ENCODE data around the gene SYNE1.

Gene SYNE1

DNA sequence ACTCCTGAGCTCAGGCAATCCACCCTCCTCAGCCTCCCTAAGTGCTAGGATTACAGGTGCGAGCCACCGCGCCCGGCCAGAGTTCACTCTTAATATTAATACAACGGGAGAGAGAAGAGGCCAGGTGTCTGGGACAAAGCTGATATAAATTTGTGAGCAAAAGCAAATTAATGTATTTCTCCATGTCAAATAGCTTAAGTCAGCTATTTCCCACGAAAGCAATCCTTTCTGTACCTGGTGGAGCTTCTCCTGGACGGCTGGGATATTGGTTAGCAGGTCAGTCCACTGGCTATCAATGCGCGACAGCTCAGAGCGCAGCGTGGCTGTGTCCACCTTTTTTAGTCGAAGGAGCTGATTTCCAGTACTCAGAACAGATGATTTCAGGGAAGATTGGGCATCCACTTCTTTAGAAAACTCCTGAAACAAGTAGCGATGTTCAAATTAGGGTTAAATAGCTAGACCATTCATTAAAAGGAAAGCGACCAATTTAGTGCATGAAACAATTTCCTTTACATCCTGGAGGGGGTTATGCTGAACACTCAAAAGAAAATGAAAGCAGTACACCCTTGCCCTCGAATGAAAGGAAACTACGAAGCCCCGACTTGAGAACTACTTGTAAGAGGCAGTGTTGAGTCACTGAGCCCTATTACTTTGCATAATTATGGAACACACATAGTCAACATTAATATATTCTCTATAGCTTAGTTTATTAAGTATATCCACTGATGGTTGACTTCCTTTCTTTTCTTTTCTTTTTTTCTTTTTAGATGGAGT is 403.4 kb downstream of the SYNE1 start:
- no peak for DNase-seq (ENCODE audit: low read depth)

- DNase-seq (ENCODE audit: low read depth) = no peak
Measured at GRCh38 chr6:152232501-152233151, 404.5 kb downstream of the SYNE1 start.

- DNase-seq (ENCODE audit: low read depth) = no peak
Measured at GRCh38 chr6:152229330-152229729, 407.8 kb downstream of the SYNE1 start.

DNA sequence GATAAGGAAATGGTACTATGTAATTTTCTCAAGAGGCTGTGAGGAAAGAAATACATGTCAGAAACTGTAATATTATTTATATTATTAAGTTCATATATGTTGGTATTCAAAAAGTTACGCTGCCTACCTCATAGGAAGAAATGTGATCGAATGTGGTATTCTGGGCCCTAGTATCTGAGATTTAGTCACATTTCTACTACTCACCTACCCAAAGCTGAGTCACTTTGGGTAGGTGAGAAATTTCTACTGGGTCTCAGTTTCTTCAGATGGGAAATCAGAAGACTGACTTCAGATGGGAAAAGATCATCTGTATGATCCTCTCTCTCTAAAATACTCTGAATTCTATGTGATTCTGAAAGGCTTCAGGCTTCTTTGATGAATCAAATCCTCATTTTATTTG is 411.0 kb downstream of the SYNE1 start:
- no peak for DNase-seq (ENCODE audit: low read depth)

- no peak for DNase-seq (ENCODE audit: low read depth)
Measured at GRCh38 chr6:152225241-152225934, 411.8 kb downstream of the SYNE1 start.

GRCh38 chr6:152223636-152224035 is 413.5 kb downstream of the SYNE1 start:
- no peak for DNase-seq (ENCODE audit: low read depth)

GRCh38 chr6:152221806-152222628 is 415.1 kb downstream of the SYNE1 start:
- DNase-seq (ENCODE audit: low read depth) = no peak

DNA sequence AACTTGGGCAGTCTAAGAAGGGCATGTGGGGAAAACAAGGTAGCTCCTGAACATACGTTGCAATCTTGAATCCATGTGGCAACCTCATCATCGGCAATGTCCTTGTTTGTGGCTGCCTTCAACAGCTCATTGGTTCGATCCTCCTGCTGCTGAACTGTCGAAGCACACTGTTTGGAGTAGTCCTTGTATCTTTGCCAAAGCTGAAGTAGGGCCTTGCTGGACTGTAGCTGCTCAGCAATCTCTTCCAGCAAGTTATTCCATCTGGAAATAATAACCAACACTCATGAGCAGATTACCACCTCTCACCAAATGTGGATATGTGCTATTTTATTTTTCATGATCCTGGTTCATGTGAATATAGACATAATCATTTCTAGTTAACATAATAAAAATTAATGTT is 416.4 kb downstream of the SYNE1 start:
- no peak for DNase-seq (ENCODE audit: low read depth)

DNA sequence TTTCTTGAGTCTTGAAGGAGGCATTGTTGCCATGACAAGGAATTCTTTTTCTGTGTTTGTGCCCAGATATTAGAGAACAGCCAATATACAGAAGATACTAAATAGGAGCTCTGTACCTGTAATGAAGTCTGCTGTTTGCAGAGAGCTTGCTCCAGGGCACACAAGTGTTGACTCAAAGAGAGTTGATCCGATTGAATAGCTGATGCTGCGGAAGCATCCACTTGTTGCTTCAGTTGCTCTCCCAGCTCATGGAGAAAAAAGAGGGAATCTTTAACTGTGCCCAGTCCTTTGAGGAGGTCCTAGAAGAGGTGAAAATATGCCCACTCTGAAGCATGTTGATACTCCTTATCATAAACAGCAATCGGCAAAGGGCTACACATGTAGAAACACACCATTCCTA is 418.3 kb downstream of the SYNE1 start:
- no peak for DNase-seq (ENCODE audit: low read depth)

DNA sequence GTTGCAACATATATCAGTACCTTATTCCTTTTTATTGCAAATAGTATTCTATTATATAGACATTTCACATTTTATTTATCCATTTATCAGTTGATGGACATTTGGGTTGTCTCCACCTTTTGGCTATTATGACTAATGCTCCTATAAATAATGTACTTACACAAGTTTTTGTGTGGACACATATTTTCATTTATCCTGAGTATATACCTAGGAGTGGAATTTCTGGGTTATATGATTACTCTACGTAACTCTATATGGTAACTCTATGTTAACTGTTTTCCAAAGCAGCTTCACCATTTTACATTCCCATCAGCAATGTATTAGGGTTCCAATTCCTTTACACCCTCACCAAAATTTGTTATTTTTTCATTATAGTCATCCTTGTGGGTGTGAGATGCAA is 424.7 kb downstream of the SYNE1 start:
- DNase-seq (ENCODE audit: low read depth) = no peak

DNA sequence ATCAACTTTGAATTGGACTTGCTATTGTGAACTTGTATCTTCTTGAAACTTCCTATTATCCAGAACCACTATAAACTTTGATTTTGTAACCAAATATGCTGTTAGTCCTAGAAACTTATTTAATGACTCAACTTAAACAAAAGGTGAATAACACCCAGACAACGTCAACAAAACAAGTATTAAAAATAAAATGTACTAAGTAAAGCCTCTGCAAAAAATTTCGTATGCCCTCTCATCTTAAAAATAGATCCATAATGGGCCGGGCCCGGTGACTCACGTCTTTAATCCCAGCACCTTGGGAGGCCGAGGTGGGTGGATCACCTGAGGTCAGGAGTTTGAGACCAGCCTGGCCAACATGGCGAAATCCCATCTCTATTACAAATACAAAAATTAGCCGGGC is 428.0 kb downstream of the SYNE1 start:
- no peak for DNase-seq (ENCODE audit: low read depth)

GRCh38 chr6:152207915-152208714 is 429.0 kb downstream of the SYNE1 start:
- DNase-seq (ENCODE audit: low read depth) = no peak

DNA sequence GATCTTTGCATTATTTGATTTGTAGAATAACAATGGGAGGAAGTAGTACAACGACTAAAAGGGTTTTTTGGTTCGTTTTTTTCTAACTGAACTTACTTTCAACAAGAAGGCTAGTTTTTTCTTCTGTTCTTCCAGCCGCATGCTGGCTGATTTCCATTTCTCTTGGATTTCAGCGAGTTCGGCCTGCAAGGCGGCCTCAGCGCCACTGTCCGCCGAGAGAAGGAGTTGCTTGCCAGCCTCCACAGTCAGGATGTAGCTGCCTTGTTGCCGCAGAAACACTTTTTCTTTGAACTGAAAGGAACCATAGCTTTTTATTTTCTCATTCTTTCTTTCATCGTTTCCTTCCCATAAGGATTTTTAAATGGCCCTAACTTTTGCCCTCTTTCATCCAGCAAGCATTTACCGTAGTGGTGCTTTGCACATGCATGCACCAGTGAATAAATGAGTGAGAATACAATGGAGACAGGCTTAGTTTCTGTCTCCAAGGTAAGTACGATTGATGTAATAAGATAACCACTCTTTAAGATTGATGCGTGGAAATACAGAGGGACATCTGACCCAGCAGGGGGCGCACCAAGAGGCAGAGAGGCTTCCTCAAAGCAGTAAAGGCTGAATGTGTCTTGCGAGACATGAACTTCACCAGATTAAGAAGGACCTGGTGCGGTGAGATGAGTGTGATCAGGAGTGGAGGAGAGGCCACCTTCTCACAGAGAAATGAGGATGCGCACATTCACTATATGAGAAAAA is 430.9 kb downstream of the SYNE1 start:
- DNase-seq (ENCODE audit: low read depth) = peak; percentile 14

DNA sequence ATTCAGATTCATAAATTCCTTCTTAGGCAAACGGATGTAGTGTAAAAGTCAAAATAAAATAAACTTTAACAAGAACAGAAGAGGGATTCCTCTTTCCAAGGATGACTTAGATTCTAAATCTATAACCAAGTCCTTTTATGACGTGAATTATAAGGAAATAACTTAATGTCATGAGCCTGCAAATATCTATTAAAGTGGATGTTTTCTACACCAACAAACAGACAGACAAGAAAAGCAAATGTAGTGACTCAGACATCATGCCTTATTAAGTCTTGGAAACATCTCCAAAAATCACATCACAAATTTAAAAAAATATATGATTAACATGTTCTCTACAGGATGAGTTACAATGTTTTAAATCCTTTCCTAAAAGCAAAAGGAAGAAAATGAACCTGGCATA is 432.6 kb downstream of the SYNE1 start:
- no peak for DNase-seq (ENCODE audit: low read depth)

DNA sequence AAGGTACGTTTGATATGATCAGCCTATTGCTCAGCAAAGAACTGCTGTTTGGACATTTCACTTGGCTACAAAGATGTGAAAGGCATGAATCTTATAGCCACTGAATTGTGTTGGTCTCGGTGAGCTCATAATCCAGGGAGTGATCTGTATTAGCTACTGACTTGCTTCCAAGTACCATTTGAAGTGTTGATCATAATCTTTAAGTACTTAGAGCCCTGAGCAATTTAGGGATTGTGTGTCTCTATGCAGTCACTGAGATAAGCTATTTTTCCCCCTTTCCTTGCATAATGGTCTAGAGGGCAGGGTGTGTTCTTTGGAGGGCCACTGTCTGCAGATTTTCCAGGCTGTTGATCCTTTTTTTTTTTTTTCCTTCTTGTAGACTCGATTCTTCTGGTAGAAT is 436.0 kb downstream of the SYNE1 start:
- no peak for DNase-seq (ENCODE audit: low read depth)

DNA sequence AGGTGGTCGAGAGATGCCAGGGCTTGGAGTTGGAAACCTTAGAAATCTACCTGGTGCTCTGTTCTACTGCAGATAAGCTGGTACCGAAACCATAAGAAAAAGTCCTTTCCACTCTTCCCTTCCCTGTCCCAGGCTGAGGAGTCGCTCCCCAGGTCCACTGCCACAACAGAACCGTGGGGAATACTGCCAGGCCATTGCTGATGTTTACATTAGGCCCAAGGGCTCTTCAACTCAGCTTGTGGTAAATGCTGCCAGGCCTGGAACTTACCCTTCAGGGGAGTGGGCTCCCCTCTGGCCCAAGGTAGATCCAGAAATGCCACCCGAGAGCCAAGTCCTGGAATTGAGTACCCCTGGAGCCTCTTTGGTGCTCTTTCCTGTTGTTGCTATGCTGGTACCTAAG is 441.3 kb downstream of the SYNE1 start:
- DNase-seq (ENCODE audit: low read depth) = no peak

GRCh38 chr6:152189736-152190135 is 447.4 kb downstream of the SYNE1 start:
- DNase-seq (ENCODE audit: low read depth) = no peak

- DNase-seq (ENCODE audit: low read depth) = no peak
Measured at GRCh38 chr6:152188011-152188410, 449.2 kb downstream of the SYNE1 start.

GRCh38 chr6:152186840-152187239 is 450.3 kb downstream of the SYNE1 start:
- no peak for DNase-seq (ENCODE audit: low read depth)

DNA sequence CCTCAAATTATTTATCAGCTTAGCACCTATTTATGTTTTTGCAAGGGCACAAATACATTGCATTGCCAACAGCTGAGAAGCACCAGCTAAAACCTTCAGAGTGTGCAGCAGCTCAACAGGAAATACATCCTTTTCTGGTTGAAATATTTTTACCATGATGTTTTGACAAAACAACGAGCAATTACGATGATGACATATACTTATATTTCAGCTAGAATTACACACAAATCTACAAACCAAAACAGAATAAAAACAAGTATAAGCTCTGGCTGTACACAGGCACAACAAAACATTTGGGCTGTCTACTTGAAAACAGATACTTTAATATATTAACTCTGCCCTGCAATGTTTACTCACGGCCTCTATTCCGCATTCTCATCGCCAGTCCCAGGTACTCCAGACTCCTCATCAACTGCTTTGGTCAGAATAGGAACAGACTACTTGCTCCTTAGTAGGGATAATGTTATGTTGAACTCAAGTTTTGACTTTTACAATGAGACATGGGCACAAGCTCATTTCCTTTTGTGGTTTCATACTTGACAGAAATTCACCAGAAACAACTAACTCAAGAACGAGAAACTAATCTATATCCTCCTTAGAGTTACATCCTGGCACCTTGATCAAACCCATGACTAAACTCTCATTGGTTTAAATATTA is 452.1 kb downstream of the SYNE1 start:
- no peak for DNase-seq (ENCODE audit: low read depth)

Data from activated gamma-delta T cell treated with anti-CD3 and anti-CD28 coated beads, Interleukin-2, amount 50 U/mL, for 16 hours (primary cell).